Measurements from ENCODE around the gene IFNL1.

DNA sequence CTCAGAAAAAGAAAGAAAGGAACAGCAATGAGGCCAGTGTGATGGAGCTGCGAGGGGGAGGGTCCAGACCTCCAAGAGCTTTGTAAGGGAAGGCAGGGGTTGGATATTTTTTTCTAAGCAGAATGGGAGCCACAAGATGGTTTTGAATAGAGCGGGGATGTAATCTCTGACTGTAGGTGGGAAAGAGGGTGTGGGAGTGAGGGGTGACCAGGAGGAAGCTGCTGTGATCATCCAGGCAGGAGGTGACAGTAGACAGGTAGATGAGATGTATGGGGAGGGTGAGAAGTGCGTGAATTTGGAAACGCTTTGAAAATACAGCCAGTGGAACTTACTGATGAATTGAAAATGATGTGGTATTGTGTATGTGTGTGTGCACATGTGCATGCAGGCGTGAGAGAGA, 20.6 kb upstream of the IFNL1 start:
- TF ChIP-seq POLR2AphosphoS5 (IDR thresholded peaks at IDR 0.05; ENCODE audit: low read depth, low read length) (no peak), TAF1 (IDR thresholded peaks at IDR 0.05; ENCODE audit: borderline replicate concordance, insufficient read depth, low read length) (no peak), SIN3A (IDR thresholded peaks at IDR 0.05; ENCODE audit: borderline replicate concordance, insufficient read depth, low read length) (no peak)
- TF ChIP-seq, protein P1, sequence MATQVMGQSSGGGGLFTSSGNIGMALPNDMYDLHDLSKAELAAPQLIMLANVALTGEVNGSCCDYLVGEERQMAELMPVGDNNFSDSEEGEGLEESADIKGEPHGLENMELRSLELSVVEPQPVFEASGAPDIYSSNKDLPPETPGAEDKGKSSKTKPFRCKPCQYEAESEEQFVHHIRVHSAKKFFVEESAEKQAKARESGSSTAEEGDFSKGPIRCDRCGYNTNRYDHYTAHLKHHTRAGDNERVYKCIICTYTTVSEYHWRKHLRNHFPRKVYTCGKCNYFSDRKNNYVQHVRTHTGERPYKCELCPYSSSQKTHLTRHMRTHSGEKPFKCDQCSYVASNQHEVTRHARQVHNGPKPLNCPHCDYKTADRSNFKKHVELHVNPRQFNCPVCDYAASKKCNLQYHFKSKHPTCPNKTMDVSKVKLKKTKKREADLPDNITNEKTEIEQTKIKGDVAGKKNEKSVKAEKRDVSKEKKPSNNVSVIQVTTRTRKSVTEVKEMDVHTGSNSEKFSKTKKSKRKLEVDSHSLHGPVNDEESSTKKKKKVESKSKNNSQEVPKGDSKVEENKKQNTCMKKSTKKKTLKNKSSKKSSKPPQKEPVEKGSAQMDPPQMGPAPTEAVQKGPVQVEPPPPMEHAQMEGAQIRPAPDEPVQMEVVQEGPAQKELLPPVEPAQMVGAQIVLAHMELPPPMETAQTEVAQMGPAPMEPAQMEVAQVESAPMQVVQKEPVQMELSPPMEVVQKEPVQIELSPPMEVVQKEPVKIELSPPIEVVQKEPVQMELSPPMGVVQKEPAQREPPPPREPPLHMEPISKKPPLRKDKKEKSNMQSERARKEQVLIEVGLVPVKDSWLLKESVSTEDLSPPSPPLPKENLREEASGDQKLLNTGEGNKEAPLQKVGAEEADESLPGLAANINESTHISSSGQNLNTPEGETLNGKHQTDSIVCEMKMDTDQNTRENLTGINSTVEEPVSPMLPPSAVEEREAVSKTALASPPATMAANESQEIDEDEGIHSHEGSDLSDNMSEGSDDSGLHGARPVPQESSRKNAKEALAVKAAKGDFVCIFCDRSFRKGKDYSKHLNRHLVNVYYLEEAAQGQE (IDR thresholded peaks at IDR 0.05; ENCODE audit: insufficient read depth in 1 of 2, low read depth in 2 of 2, low read length in 2 of 2): no peak

All from PFSK-1 (cell line).